ENCODE results near the gene NTSR1. TPM values are rescaled to one million over a fixed set of nuclear protein-coding genes. Genes with fewer than 3 reads are reported as not detected.

NTSR1 gene
- polyA plus RNA-seq, 1 donor from 2014 or later = 0.05 TPM

DNA sequence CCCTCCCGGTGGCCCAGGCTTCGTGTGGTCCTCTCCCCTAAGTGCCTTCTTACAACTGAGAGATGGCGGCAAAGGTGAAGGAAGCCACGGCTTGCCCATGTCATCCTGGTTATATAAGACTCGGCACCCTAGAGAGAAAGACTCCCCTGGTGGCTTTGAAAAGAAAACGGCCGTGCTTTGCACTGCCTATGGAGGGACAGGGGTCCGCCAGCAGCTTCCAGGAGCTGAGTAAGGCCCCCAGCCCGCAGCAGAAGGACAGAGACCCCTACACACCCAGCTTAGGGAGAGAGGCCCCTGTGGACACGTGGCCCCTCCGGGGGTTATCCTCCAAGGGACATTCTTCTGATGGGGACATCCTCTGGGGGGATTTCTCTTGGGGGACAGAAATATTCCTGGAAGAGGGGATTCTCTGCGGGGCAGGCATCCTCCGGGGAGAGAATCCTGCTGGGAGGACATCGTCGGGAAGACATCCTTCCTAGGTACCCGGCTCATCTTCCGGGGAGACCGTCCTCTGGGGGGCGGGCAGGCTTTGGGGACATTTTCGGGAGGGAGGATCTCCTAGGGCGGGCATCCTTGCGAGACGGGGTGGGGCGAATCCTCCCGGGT lies 95.5 kb downstream of the NTSR1 start:
- H3K36me3 ChIP-seq (ENCODE audit: insufficient read depth, low read length) = no peaks in the 10 kb centered on the region
- H3K9ac ChIP-seq (ENCODE audit: low read length) = no peak overlapping the region
- no peaks in the 10 kb centered on the region for H3K9me3 ChIP-seq (ENCODE audit: low read length)
- no peak overlapping the region for H3K4me2 ChIP-seq (ENCODE audit: low read length)
- peak overlapping the region; percentile 67 for H3K4me3 ChIP-seq (ENCODE audit: low read length)
- H3K79me2 ChIP-seq (replicated peaks; ENCODE audit: insufficient read depth, low read length) = peaks cover 3% of the 10 kb centered on the region
- no peak overlapping the region for H2AFZ ChIP-seq (ENCODE audit: low read depth, low read length)
- H3K27me3 ChIP-seq (ENCODE audit: insufficient read depth, low read depth, low read length) = no peaks in the 10 kb centered on the region
- TF ChIP-seq, protein P1, sequence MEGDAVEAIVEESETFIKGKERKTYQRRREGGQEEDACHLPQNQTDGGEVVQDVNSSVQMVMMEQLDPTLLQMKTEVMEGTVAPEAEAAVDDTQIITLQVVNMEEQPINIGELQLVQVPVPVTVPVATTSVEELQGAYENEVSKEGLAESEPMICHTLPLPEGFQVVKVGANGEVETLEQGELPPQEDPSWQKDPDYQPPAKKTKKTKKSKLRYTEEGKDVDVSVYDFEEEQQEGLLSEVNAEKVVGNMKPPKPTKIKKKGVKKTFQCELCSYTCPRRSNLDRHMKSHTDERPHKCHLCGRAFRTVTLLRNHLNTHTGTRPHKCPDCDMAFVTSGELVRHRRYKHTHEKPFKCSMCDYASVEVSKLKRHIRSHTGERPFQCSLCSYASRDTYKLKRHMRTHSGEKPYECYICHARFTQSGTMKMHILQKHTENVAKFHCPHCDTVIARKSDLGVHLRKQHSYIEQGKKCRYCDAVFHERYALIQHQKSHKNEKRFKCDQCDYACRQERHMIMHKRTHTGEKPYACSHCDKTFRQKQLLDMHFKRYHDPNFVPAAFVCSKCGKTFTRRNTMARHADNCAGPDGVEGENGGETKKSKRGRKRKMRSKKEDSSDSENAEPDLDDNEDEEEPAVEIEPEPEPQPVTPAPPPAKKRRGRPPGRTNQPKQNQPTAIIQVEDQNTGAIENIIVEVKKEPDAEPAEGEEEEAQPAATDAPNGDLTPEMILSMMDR (IDR thresholded peaks at IDR 0.05; ENCODE audit: poor library complexity, severe bottlenecking) = no peak
- TF ChIP-seq SMC3 (conservative IDR thresholded peaks at IDR 0.05; ENCODE audit: poor library complexity) = no peak
- no peak for TF ChIP-seq TAF1 (IDR thresholded peaks at IDR 0.05; ENCODE audit: low read depth)
- no peak for TF ChIP-seq POLR2AphosphoS5 (IDR thresholded peaks at IDR 0.05)
- TF ChIP-seq MXI1 (conservative IDR thresholded peaks at IDR 0.05; ENCODE audit: poor library complexity, severe bottlenecking) = no peak
- no peak for TF ChIP-seq RAD21 (conservative IDR thresholded peaks at IDR 0.05)
- TF ChIP-seq EZH2 (IDR thresholded peaks at IDR 0.05; ENCODE audit: borderline replicate concordance, insufficient read depth, low read length, poor library complexity, severe bottlenecking) = no peak
- no peak for TF ChIP-seq REST (IDR thresholded peaks at IDR 0.05; ENCODE audit: borderline replicate concordance)
- TF ChIP-seq EP300 (conservative IDR thresholded peaks at IDR 0.05; ENCODE audit: poor library complexity, severe bottlenecking) = no peak
- H3F3A ChIP-seq (ENCODE audit: insufficient read depth, low read length, poor library complexity, severe bottlenecking) = no peaks in the 10 kb centered on the region
- H3K9me2 ChIP-seq (ENCODE audit: insufficient read depth, low read length) = no peaks in the 10 kb centered on the region
- no peak overlapping the region for H3K27ac ChIP-seq (ENCODE audit: low read length)
- H4K20me1 ChIP-seq (ENCODE audit: insufficient read depth) = no peaks in the 10 kb centered on the region

- H2AFZ ChIP-seq (ENCODE audit: low read depth, low read length) = no peak within 1 kb of the TSS
- peak; percentile 46 for TF ChIP-seq POLR2AphosphoS5 (IDR thresholded peaks at IDR 0.05)
- no peak for TF ChIP-seq EZH2 (IDR thresholded peaks at IDR 0.05; ENCODE audit: borderline replicate concordance, insufficient read depth, low read length, poor library complexity, severe bottlenecking)
- TF ChIP-seq REST (IDR thresholded peaks at IDR 0.05; ENCODE audit: borderline replicate concordance) = no peak
- TF ChIP-seq MXI1 (conservative IDR thresholded peaks at IDR 0.05; ENCODE audit: poor library complexity, severe bottlenecking) = no peak
- H3K4me3 ChIP-seq (ENCODE audit: low read length) = peak within 1 kb of the TSS; percentile 67
- H3K27me3 ChIP-seq (ENCODE audit: insufficient read depth, low read depth, low read length) = no peaks in the 10 kb centered on the region
- peak within 1 kb of the TSS; percentile 25 for H3K4me2 ChIP-seq (ENCODE audit: low read length)
- H4K20me1 ChIP-seq (ENCODE audit: insufficient read depth) = no peaks in the 10 kb centered on the region
- H3K9ac ChIP-seq (ENCODE audit: low read length) = peak within 1 kb of the TSS; percentile 66
- H3K36me3 ChIP-seq (ENCODE audit: insufficient read depth, low read length) = no peaks in the 10 kb centered on the region
- H3F3A ChIP-seq (ENCODE audit: insufficient read depth, low read length, poor library complexity, severe bottlenecking) = no peaks in the 10 kb centered on the region
- H3K9me2 ChIP-seq (ENCODE audit: insufficient read depth, low read length) = no peaks in the 10 kb centered on the region
- no peaks in the 10 kb centered on the region for H3K9me3 ChIP-seq (ENCODE audit: low read length)
- H3K79me2 ChIP-seq (replicated peaks; ENCODE audit: insufficient read depth, low read length) = peaks cover 3% of the 10 kb centered on the region
- no peak within 1 kb of the TSS for H3K27ac ChIP-seq (ENCODE audit: low read length)
Observed at GRCh38 chr20:62804627-62805154, 96.1 kb downstream of the NTSR1 start, which contains the start of gene OGFR. OGFR (plus strand) TSS chr20:62804835; CDS start chr20:62804860, 25 bp downstream.

Data from neural cell (in vitro differentiated cells).